IPS-NIHi7 (cell line): Measurements from ENCODE around the gene CACNA2D2.

ENCODE experiments used
- DNase-seq: peaks from one replicate; pipeline ENCODE4 v3.0.0; 2012; ENCODE audit warnings: mixed read lengths; ENCODE audit errors: extremely low spot score

CACNA2D2 gene

GRCh38 chr3:50395070-50395860, 108.2 kb downstream of the CACNA2D2 start:
- DNase-seq: no peak

DNA sequence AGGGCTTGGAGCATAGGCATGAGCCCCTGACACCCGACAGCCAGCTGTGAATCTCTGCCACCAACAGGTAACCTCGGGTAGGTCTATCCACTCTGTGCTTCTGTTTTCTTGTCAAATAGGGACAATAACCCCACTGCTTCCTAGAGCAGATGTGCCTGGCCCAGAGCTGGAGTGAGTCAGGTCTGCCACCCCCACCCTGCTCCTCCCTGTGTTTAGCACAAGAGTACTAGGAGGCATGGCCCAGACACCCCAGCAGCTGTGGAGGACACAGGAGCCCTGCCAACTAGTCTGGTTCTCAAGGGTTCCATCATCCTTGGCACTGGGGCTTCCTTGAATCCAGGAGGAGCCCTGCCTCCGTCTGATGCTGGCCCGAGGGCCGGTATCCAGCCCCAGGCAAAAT, 110.4 kb downstream of the CACNA2D2 start:
- no peak for DNase-seq

DNA sequence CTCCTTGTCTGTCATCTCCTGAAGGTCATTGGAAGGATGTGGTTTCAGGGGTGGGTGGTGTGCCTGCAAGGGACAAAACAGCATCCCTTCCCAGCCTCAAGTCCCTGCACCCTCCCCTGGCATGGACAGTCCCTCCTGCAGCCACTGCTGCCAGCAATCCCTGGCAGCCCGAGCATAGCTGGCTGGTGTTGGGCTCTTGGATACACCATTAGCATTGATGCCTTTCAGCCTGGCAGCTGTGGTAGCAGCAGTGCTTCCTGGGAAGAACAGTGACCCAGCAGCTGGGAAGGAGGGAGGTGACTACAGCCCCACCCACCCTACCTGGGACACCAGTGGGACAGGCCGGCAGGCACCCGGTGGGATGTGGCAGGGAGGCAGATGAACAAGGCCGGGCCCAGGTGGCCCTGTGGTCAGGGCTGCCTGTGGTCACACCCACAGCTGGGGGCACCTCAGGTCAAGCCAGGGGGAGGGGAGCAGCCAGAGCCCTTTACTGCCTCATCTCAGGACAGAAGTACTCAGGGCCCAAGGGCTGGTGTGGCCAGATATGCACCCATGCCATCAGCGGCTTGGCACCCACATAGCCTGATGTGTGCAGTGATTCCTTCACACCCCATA, 111.2 kb downstream of the CACNA2D2 start:
- no peak for DNase-seq

DNA sequence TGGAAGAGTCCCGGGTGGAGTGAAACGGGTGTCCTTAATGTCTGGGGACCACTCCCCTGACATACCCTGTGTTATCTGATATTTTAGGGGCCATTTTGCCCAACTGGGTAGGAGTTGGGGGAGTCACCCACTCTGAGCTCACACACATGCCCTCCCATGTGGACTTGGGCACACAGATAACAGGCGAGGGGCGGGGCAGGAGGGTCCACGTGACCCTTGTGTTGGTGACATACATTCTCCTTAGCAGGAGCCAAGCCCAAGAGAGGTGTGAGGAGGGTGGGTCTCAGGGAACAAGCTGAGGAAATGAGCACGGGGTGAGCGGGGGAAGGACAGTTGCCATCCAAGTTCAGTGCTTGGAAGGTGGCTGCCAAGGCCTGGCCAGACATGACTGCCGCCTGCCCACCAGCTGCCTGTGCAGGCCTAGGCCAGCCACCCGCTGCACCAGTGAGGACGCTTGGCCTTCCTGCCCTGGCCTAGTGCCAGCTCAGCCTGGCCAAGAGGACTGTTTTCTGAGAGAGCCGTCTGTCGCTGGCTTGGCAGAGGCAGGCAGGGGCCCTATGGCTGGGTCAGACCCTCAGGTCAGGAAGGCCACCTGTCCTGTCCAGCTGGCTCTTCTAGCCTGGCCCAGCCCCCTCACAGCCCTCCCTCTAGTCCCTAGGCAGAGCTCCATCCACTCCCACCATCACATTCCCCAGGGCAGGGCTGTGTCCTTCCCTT, 112.8 kb downstream of the CACNA2D2 start:
- DNase-seq: no peak

DNA sequence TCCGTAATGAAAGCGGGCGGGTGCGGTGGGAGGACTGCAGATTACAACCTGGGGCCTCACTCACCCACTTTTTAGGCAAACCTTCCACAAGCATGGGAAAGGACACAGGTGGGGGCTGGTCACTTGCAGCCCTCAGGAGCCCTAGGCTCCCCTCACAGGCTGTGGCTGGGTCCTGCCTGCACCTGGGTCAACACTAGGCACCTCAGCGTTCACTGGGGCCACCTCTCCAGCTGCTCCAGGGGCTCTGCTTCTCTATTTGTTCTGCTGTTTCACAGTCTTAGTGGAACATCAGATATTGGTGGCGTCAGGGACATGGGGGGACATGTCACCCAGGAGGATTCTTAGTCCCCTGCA, 114.0 kb downstream of the CACNA2D2 start:
- DNase-seq: no peak

GRCh38 chr3:50388720-50389413, 114.6 kb downstream of the CACNA2D2 start:
- DNase-seq: no peak

GRCh38 chr3:50388016-50388719, 115.3 kb downstream of the CACNA2D2 start:
- peak; percentile 88 for DNase-seq

GRCh38 chr3:50385754-50386153, 117.7 kb downstream of the CACNA2D2 start:
- no peak for DNase-seq

DNA sequence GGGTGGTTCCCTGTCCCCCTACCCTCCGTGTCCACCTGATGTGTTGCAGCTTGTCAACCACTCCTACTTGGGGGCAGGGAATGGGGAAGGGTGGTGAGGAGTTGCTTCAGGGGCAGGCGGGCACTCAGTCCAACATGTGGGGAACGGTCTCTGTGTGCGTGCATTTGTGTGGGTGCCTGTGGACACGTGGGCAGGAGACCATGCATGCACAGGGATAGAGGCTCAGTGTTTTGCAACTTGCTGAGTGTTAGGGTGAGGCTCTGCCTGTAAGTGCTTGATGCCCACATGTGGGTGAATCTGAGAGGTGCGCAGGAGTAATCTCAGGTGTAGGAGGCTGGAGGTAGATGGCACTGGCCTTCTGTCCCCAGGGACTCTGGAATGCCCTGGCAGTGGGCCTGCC, 119.7 kb downstream of the CACNA2D2 start:
- DNase-seq: no peak

GRCh38 chr3:50382722-50383121, 120.7 kb downstream of the CACNA2D2 start:
- DNase-seq: no peak

DNA sequence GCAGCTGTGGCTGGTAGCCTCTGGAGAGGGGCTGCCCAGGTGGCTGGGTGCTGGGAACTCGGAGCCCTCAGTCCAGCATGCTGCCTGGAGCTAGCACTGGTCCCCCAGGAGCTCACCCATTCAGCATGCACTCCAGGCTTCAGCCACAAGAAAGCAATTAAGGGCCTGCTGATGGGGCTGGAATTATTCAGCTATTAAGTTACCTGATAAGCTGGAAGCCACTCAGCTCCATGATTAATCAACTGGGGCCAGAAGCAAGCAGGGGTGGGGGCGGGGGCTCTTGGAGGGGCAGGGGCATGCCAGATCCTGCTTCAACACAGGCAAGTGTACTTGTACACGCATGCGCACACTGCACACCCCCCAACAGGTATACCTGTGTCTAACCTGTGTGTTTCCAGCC, 122.1 kb downstream of the CACNA2D2 start:
- DNase-seq: no peak

- no peak for DNase-seq
Observed at GRCh38 chr3:50380405-50381085, 122.9 kb downstream of the CACNA2D2 start.

DNA sequence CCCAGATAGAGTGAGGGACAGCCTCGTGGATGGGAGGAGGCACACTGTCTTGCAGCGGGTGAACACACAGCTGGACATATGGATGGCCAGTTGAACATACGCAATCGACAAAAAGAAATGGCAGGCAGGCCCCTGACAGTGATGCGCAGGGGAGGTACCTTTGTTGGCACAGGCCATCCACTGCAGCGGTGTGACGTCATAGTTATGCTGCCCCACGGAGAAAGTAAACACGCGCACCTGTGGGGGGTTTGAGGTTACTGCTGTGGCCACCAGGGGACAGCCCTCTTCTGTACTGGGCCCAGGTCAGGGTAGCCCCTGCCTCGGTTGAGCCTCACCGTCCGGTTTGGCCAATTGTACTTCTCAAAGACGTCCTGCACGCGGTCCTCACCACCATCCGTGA, 124.7 kb downstream of the CACNA2D2 start:
- no peak for DNase-seq

DNA sequence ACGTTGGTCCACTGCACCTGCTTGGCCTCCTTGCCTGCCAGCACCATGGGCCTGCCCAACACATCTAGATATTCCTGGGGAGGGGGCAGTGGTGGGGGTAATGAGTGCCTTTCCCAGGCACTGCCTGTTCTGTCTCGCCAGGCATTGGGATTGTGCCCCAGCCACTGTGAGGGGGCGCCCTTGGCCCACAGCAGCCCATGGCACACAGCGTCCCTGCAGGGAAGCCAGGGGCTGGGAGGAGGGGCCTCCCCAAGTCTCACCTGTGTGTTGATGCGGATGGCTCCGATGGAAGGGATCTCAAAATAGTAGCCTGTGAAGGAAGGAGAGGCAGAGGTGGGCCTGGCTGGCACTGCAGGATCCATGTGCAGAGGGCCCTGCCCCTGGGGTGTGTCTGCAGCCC, 125.4 kb downstream of the CACNA2D2 start:
- DNase-seq: peak; percentile 52

DNA sequence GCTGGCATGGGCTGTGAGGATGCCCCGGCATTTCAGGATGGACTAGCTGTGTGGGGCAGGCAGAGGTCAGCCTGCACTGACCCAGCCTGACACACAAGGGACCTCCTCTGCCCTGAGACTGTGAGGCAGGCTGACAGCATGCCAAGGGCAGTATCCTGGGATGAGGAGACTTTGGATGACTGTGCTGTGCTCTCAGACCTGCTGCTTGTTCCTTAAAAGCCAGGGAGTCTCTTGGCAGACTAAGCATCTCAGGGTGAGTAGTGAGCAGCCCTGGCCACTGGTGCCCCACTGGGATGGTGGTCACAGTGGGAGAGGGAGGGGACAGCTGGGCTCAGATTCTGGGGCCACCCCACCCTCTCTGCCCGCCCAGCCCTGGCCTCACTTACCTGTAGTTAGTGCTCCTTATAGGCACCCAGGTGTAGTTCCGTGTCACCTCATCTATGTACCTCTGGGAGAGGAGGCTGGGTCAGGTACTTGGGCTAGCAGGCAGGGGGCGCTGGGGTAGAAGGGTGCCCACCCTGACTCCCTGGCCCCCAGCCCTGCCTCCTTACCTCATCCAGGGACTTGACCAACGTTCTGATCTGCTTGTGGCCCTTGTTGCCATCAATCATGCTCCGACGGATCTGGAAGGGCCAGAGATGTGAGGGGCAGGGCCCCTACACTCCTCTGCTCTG, 128.0 kb downstream of the CACNA2D2 start:
- peak; percentile 76 for DNase-seq

GRCh38 chr3:50374363-50375257, 128.8 kb downstream of the CACNA2D2 start:
- no peak for DNase-seq

DNA sequence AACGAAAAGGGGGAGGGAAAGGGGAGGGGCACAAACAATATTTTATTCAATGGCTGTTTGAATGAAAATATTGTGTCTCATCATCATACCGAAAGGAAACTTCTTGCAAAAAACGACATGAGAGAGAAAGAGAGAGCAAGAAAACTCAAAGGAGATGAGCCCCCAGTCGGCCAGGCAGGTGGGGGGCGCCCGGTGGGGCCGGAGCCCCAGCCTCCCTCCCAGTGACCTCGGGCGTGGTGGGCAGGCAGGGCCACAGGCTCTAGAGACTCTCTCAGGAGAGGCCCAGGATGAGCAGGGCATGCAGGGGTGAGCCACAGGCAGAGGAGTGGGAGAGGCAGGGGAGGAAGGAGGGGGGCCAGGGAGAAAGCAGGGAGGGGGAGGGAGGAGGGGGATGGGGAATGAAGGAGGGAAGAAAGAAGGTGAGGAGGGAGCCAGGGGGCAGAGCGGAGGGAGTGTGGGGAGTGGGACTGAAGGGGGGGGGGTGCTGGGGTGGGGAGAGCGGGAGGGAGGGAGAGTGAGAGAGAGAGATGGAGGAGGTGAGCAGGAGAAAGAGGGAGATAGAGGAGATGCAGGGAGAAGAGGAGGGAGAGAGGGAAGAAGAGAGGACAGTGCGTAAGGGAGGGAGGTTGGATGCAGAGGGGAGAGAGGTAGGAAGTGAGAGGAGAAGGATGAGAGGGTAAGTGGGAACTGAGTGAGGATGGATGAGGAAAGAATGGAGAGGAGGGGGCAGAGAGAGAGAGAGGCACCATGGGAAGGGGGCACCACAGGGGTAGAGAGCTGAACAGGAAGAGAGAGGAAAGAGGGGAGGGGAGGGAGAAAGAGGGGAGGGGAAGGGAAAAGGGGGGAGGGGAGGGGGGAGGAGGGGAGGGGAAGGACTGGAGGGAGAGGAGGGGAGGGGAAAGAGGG, 130.0 kb downstream of the CACNA2D2 start:
- no peak for DNase-seq

- no peak for DNase-seq
Observed at GRCh38 chr3:50372349-50372748, 131.1 kb downstream of the CACNA2D2 start.
